HCT116 (cell line): ENCODE results near the gene GRIA4. TPM values are rescaled to one million over a fixed set of nuclear protein-coding genes. Genes with fewer than 3 reads are reported as not detected.

Experiments
- ATAC-seq: fragments of 200-7000 bp; cut with Tn5 transposase; 2 replicates; pipeline ENCODE4 v1.9.1; 2020; ENCODE audit warnings: mild to moderate bottlenecking, moderate library complexity
- Bru-seq: library from RNA; stranded (reverse); fragments of 400-500 nt; gene quantifications from one replicate; lab custom pipeline; 2021; lab: Mats Ljungman, UMichigan
- BruChase-seq, 2 experiments: library from RNA; stranded (reverse); fragments of 400-500 nt; gene quantifications; one replicate each; lab custom pipeline; 2021; lab: Mats Ljungman, UMichigan
- BruUV-seq: library from RNA; stranded (reverse); fragments of 400-500 nt; replicated peaks from 2 replicates; lab custom pipeline; 2021; lab: Mats Ljungman, UMichigan
- CTCF ChIA-PET: fragments of 300-600 bp; sonication (Branson Sonifier 250); formaldehyde crosslinking; loops from one replicate; lab custom pipeline; 2021; ENCODE audit warnings: antibody characterized with exemption; lab: Charles Lee
- POLR2A ChIA-PET: fragments of 300-600, 350-600 bp; sonication (Branson Sonifier 250); formaldehyde crosslinking; loops from one replicate; lab custom pipeline; 2021; ENCODE audit warnings: antibody characterized with exemption; lab: Charles Lee
- RAD21 ChIA-PET, 2 experiments: fragments of 300-600 bp; sonication (Branson Sonifier 250); formaldehyde crosslinking; loops; one replicate each; lab custom pipeline; 2023; ENCODE audit warnings: low total read pairs in 2 of 2; ENCODE audit not compliant: uncharacterized antibody in 2 of 2, unreplicated experiment in 2 of 2, low non-redundant PET in 1 of 2; lab: Charles Lee
- DNase-seq: peaks from one replicate; pipeline ENCODE4 v3.0.0-alpha.2; 2010; ENCODE audit warnings: low read depth, low spot score
- H2AFZ ChIP-seq: fragments of 200-600 bp; shearing (Covaris generic), sonication (generic); 2 replicates; pipeline ENCODE4 v1.6.1; 2017; ENCODE audit warnings: low read depth, mixed run types, mixed read lengths, antibody characterized with exemption, low read length; ENCODE audit not compliant: poor library complexity, severe bottlenecking
- H3K27ac ChIP-seq: 2 replicates; pipeline ENCODE4 v1.5.1; 2012; ENCODE audit warnings: low read depth, low read length
- H3K27me3 ChIP-seq: fragments of 200-600 bp; sonication (generic); 2 replicates; pipeline ENCODE4 v1.6.1; 2016; ENCODE audit warnings: mixed run types, low read length, mixed read lengths; ENCODE audit not compliant: insufficient read depth
- H3K36me3 ChIP-seq, 2 experiments: fragments of 200-500 bp in 1 of 2; fragments of 200-600 bp in 1 of 2; sonication (Bioruptor generic) in 1 of 2; sonication (generic) in 1 of 2; 2 replicates each; pipeline versions ENCODE4 v1.5.1 to v1.6.1; 2014 to 2016; ENCODE audit warnings: low read length in 2 of 2, inconsistent platforms in 1 of 2, mixed read lengths in 1 of 2, mixed run types in 1 of 2; ENCODE audit not compliant: insufficient read depth in 2 of 2, control insufficient read depth in 1 of 2
- H3K4me1 ChIP-seq, 2 experiments: fragments of 200-600 bp in 1 of 2; sonication (generic) in 1 of 2; 2 replicates each; pipeline versions ENCODE4 v1.5.1 to v1.6.1; 2012 to 2017; ENCODE audit warnings: low read length in 2 of 2, inconsistent platforms in 1 of 2, mild to moderate bottlenecking in 1 of 2, mixed read lengths in 1 of 2, mixed run types in 1 of 2, moderate library complexity in 1 of 2; ENCODE audit not compliant: insufficient read depth in 2 of 2, control insufficient read depth in 1 of 2
- H3K4me2 ChIP-seq: fragments of 200-600 bp; sonication (generic); 2 replicates; pipeline ENCODE4 v1.6.1; 2017; ENCODE audit warnings: mixed run types, low read length, mixed read lengths
- H3K4me3 ChIP-seq, 2 experiments: fragments of 200-600 bp in 1 of 2; sonication (generic) in 1 of 2; replicated peaks in 1 of 2; 2 replicates each; pipeline ENCODE4 v1.5.1; 2011 to 2016; ENCODE audit warnings: low read length in 2 of 2, control low read depth in 1 of 2, low read depth in 1 of 2, mild to moderate bottlenecking in 1 of 2, mixed read lengths in 1 of 2, mixed run types in 1 of 2
- H3K79me2 ChIP-seq: fragments of 200-600 bp; sonication (generic); 2 replicates; pipeline ENCODE4 v1.6.1; 2017; ENCODE audit warnings: mild to moderate bottlenecking, mixed run types, low read length, moderate library complexity, mixed read lengths; ENCODE audit not compliant: insufficient read depth
- H3K9ac ChIP-seq: fragments of 200-600 bp; sonication (generic); 2 replicates; pipeline ENCODE4 v1.6.1; 2016; ENCODE audit warnings: low read length, mixed read lengths
- H3K9me2 ChIP-seq: fragments of 200-600 bp; sonication (generic), shearing (Covaris generic); 2 replicates; pipeline ENCODE4 v1.6.1; 2017; ENCODE audit warnings: mixed run types, mild to moderate bottlenecking, moderate library complexity; ENCODE audit not compliant: insufficient read depth
- H3K9me3 ChIP-seq, 2 experiments: fragments of 200-500 bp in 1 of 2; fragments of 200-600 bp in 1 of 2; sonication (Bioruptor generic) in 1 of 2; sonication (generic) in 1 of 2; 2 replicates each; pipeline ENCODE4 v1.6.1; 2014 to 2017; ENCODE audit warnings: low read length in 2 of 2, mixed read lengths in 2 of 2, inconsistent platforms in 1 of 2, low read depth in 1 of 2, mild to moderate bottlenecking in 1 of 2, mixed run types in 1 of 2, moderate library complexity in 1 of 2; ENCODE audit not compliant: control insufficient read depth in 1 of 2, insufficient read depth in 1 of 2
- H4K20me1 ChIP-seq: fragments of 200-600 bp; sonication (generic), shearing (Covaris generic); 2 replicates; pipeline ENCODE4 v1.6.1; 2017; ENCODE audit warnings: mixed run types, mild to moderate bottlenecking, moderate library complexity; ENCODE audit not compliant: insufficient read depth
- CBX3 ChIP-seq: IDR thresholded peaks from 2 replicates; pipeline ENCODE4 v1.6.1; 2012; ENCODE audit warnings: low read depth
- EGR1 ChIP-seq: IDR thresholded peaks from 2 replicates; pipeline ENCODE4 v1.6.1; 2012; ENCODE audit warnings: low read depth
- EZH2 ChIP-seq: fragments of 200-600 bp; sonication (generic); IDR thresholded peaks from 2 replicates; pipeline ENCODE4 v1.6.1; 2017; ENCODE audit warnings: antibody characterized with exemption, mixed run types
- FOSL1 ChIP-seq: IDR thresholded peaks from 2 replicates; pipeline ENCODE4 v1.6.1; 2012; ENCODE audit warnings: low read depth
- JUND ChIP-seq: IDR thresholded peaks from 2 replicates; pipeline ENCODE4 v1.6.1; 2012
- MAX ChIP-seq: IDR thresholded peaks from 2 replicates; pipeline ENCODE4 v1.6.1; 2012
- POLR2A ChIP-seq: IDR thresholded peaks from 2 replicates; pipeline ENCODE4 v1.7.0; 2011; ENCODE audit warnings: borderline replicate concordance; ENCODE audit not compliant: insufficient read depth, insufficient read length; ENCODE audit errors: extremely low read depth
- RAD21 ChIP-seq: IDR thresholded peaks from 2 replicates; pipeline ENCODE4 v1.6.1; 2012; ENCODE audit warnings: low read depth, mild to moderate bottlenecking
- REST ChIP-seq: IDR thresholded peaks from 2 replicates; pipeline ENCODE4 v1.6.1; 2012; ENCODE audit warnings: low read depth
- SIN3A ChIP-seq: IDR thresholded peaks from 2 replicates; pipeline ENCODE4 v1.6.1; 2012; ENCODE audit warnings: low read depth
- TCF7L2 ChIP-seq: IDR thresholded peaks from 2 replicates; pipeline ENCODE4 v1.7.0; 2011; ENCODE audit warnings: borderline replicate concordance, inconsistent platforms; ENCODE audit not compliant: insufficient read depth, insufficient read length; ENCODE audit errors: extremely low read depth
- ZFX ChIP-seq: fragments of 450-650 bp; IDR thresholded peaks from 2 replicates; pipeline ENCODE4 v1.6.1; 2017
- intact Hi-C: fragments of 100-400 bp; cut with micrococcal nuclease; formaldehyde crosslinking; loops from 2 replicates; pipeline ENCODE4 v1.10.0; 2022
- long read RNA-seq: library from polyadenylated mRNA; unstranded; transcript quantifications from one replicate; pipeline ENCODE4 v2.0.0, GENCODE V29; 2021; ENCODE audit not compliant: unreplicated experiment
- polyA plus RNA-seq: library from polyadenylated mRNA; unstranded; fragments of >200 nt; gene quantifications from 2 replicates; pipeline ENCODE4 v1.2.1, GENCODE V29; 2012; ENCODE audit warnings: missing spikeins
- total RNA-seq: library from RNA; stranded (reverse); gene quantifications from one replicate; pipeline ENCODE4 v1.2.1, GENCODE V29; 2021; ENCODE audit not compliant: unreplicated experiment
- TF ChIP-seq, protein P1 (sequence below), 3 experiments: fragments of 200-600 bp in 1 of 3; sonication (generic) in 1 of 3; IDR thresholded peaks in 2 of 3; conservative IDR thresholded peaks in 1 of 3; 2 replicates each; pipeline ENCODE4 v1.5.1; 2012 to 2017; ENCODE audit warnings: low read depth in 2 of 3, low read length in 2 of 3, antibody characterized with exemption in 1 of 3, borderline replicate concordance in 1 of 3, control low read depth in 1 of 3, mild to moderate bottlenecking in 1 of 3, mixed read lengths in 1 of 3, mixed run types in 1 of 3, moderate library complexity in 1 of 3; ENCODE audit not compliant: insufficient read depth in 1 of 3

Gene GRIA4
- total RNA-seq: not detected
- 0.03 TPM in 1 of 2 replicates, not detected in the other for polyA plus RNA-seq
- Bru-seq, nascent RNA: percentile 3 among the genes with signal in this experiment
- BruChase-seq, experiment 1, labeled RNA remaining after a 6-hour chase: percentile 1 among the genes with signal in this experiment
- BruChase-seq, experiment 2, labeled RNA remaining after a 2-hour chase: percentile 1 among the genes with signal in this experiment
- long read RNA-seq: 0 reads

DNA sequence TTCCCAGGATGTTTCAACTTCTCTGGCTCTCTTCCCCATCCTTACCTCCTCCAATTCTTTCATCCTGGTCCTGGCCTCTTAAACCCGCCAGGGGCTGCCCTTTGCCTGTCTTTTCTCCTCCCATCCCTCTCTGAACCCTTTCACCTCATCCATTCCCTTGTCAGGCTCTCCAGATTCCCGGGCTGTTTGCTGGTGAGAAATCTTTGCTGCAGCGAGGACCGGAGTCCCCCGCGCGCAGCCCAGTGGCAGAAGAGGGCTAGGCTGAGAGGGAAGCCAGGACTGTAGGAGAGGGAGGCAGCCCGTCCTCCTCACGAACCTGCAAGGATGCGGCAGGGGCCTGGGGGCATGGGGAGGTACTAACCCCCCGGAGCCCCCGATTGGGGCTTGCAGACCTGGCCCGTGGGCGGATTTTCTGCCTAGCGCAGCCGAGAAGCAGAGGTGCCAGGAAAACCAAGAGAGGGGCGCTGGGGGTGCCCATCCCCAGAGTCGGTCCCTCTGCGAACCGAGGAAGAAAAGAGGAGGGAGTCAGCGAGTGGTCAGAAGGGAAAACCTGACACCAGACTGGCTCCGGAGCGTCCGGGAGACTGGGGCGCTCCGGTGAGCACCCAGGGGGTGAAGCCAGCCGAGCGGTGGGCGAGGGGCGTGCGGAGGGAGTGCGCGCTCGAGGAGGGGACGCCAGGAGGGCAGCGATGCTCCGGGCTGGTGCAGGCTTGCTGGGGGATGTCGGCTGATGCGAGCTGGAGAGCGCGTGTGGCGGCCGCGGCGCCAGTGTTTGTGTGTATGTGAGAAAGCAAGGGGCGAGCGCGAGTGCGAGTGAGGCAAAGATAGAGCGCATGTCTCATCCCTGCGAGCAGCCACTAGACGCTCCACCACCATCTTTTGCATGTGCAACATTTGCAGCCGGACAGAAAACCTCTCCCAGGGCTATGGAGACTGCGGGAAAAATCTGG lies at the start of gene GRIA4:
Gene GRIA4, plus strand, starts transcription at position 242 of the 950 bp plus-strand sequence. CDS start 925 bp downstream, outside the sequence.
- intact Hi-C loops: loop anchor here (5.0 kb wide), 1 partner anchor 252 kb away; no protein-coding TSS in a partner anchor
- Histone ChIP-seq H3K36me3 (no peaks in the 10 kb centered on the region), H3K9me3 (no peaks in the 10 kb centered on the region), H2AFZ (peak within 1 kb of the TSS; percentile 49), H3K4me3 (no peak within 1 kb of the TSS), H3K27ac (no peak within 1 kb of the TSS), H3K9ac (no peak within 1 kb of the TSS), H3K4me2 (peak within 1 kb of the TSS; percentile 59), H3K9me2 (no peaks in the 10 kb centered on the region), H3K79me2 (no peaks in the 10 kb centered on the region), H3K4me1 (no peaks in the 10 kb centered on the region), H4K20me1 (no peaks in the 10 kb centered on the region), H3K27me3 (0 out of 2 replicates have a peak, but pooled peaks cover 9% of the 10 kb centered on the region)
- ATAC-seq: 0 out of 2 replicates have a peak, but pooled peaks have one; percentile 13
- no TSS peak for BruUV-seq
- POLR2A ChIA-PET: no interaction called here
- DNase-seq: no peak
- CTCF ChIA-PET: no interaction called here
- TF ChIP-seq CBX3 (no peak), EGR1 (no peak), RAD21 (no peak), MAX (no peak), EZH2 (no peak), JUND (no peak), FOSL1 (no peak), ZFX (no peak), TCF7L2 (no peak), REST (no peak), SIN3A (no peak), POLR2A (no peak)
- TF ChIP-seq, protein P1, sequence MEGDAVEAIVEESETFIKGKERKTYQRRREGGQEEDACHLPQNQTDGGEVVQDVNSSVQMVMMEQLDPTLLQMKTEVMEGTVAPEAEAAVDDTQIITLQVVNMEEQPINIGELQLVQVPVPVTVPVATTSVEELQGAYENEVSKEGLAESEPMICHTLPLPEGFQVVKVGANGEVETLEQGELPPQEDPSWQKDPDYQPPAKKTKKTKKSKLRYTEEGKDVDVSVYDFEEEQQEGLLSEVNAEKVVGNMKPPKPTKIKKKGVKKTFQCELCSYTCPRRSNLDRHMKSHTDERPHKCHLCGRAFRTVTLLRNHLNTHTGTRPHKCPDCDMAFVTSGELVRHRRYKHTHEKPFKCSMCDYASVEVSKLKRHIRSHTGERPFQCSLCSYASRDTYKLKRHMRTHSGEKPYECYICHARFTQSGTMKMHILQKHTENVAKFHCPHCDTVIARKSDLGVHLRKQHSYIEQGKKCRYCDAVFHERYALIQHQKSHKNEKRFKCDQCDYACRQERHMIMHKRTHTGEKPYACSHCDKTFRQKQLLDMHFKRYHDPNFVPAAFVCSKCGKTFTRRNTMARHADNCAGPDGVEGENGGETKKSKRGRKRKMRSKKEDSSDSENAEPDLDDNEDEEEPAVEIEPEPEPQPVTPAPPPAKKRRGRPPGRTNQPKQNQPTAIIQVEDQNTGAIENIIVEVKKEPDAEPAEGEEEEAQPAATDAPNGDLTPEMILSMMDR (IDR thresholded peaks at IDR 0.05 in 2 of 3, conservative IDR thresholded peaks at IDR 0.05 in 1 of 3; ENCODE audit: borderline replicate concordance in 1 of 3, insufficient read depth in 1 of 3, low read depth in 2 of 3, low read length in 2 of 3): no peak
- RAD21 ChIA-PET: no interaction called here
